HepG2 (cell line): ENCODE results near the gene FYB1.

Experiments used
- ATF2 ChIP-seq: sonication (generic); formaldehyde crosslinking; IDR thresholded peaks from 2 replicates; pipeline ENCODE4 v1.4.0; 2020; ENCODE audit warnings: missing genetic modification reagents
- FIP1L1 ChIP-seq: fragments of 200-400 bp; formaldehyde crosslinking; IDR thresholded peaks from 2 replicates; pipeline ENCODE4 v1.6.1; 2018; ENCODE audit warnings: low read depth, mild to moderate bottlenecking, low read length, moderate library complexity, borderline replicate concordance; ENCODE audit not compliant: insufficient read depth
- SRSF9 ChIP-seq: fragments of 200-400 bp; formaldehyde crosslinking; IDR thresholded peaks from 2 replicates; pipeline ENCODE4 v1.6.1; 2018; ENCODE audit warnings: borderline replicate concordance, mild to moderate bottlenecking, low read depth, low read length; ENCODE audit not compliant: insufficient read depth, poor library complexity, severe bottlenecking
- ZNF577 ChIP-seq: sonication (generic); formaldehyde crosslinking; IDR thresholded peaks from 2 replicates; pipeline ENCODE4 v1.4.0; 2020; ENCODE audit warnings: mild to moderate bottlenecking, low read depth, missing genetic modification reagents, borderline replicate concordance
- ZNF766 ChIP-seq: sonication (generic); formaldehyde crosslinking; IDR thresholded peaks from 2 replicates; pipeline ENCODE4 v1.5.0; 2020; ENCODE audit warnings: missing genetic modification reagents, borderline replicate concordance

- no peak for TF ChIP-seq SRSF9
- TF ChIP-seq FIP1L1 = no peak
- TF ChIP-seq ZNF577 = no peak
- no peak for TF ChIP-seq ATF2
- TF ChIP-seq ZNF766 = no peak
Observed at GRCh38 chr5:39132792-39133191, 86.6 kb downstream of the FYB1 start.
